GM12878 (cell line): ENCODE results near the gene TGM2. TPM values are rescaled to one million over a fixed set of nuclear protein-coding genes. Genes with fewer than 3 reads are reported as not detected.

ENCODE experiments used
- ATAC-seq: fragments of 200-7000 bp; cut with Tn5 transposase; 3 replicates; pipeline ENCODE4 v1.9.1; 2020; ENCODE audit warnings: mild to moderate bottlenecking, moderate library complexity
- BruUV-seq: library from RNA; stranded (reverse); fragments of 400-500 nt; replicated peaks from 2 replicates; lab custom pipeline; 2021; lab: Mats Ljungman, UMichigan
- CTCF ChIA-PET: fragments of 300-600 bp; sonication (Branson Sonifier 250); formaldehyde crosslinking; extraction: SDS; loops from one replicate; lab custom pipeline; 2021; ENCODE audit warnings: inconsistent platforms; lab: Yijun Ruan, JAX
- POLR2A ChIA-PET: fragments of 350-600 bp; formaldehyde crosslinking; extraction: SDS; loops from one replicate; lab custom pipeline; 2021; ENCODE audit warnings: inconsistent platforms; lab: Charles Lee
- RAD21 ChIA-PET: fragments of 300-600 bp; sonication (Branson Sonifier 250); formaldehyde crosslinking; loops from one replicate; lab custom pipeline; 2023; ENCODE audit warnings: antibody characterized with exemption; ENCODE audit not compliant: unreplicated experiment; lab: Charles Lee
- SMC1A ChIA-PET: fragments of 300-600 bp; sonication (Branson Sonifier 250); formaldehyde crosslinking; loops from one replicate; lab custom pipeline; 2023; ENCODE audit not compliant: unreplicated experiment, uncharacterized antibody; lab: Charles Lee
- DNase-seq: peaks from one replicate; pipeline ENCODE4 v3.0.0-alpha.2; 2011; ENCODE audit warnings: low read depth, low spot score
- FAIRE-seq: peaks from 3 replicates; lab custom pipeline; 2011; peaks lifted over from hg19 to GRCh38; lab: Jason Lieb, UNC
- H2AFZ ChIP-seq: 2 replicates; pipeline ENCODE4 v1.6.0; 2011; ENCODE audit warnings: low read depth, low read length, control low read depth; ENCODE audit not compliant: control insufficient read depth
- H3K27ac ChIP-seq: 2 replicates; pipeline ENCODE4 v1.5.1; 2011; ENCODE audit warnings: control low read depth; ENCODE audit not compliant: control insufficient read depth, insufficient read depth
- H3K27me3 ChIP-seq, 2 experiments: replicated peaks in 1 of 2; 2 replicates each; pipeline versions ENCODE4 v1.6.0 to v1.6.1; 2011; ENCODE audit warnings: low read length in 1 of 2; ENCODE audit not compliant: control insufficient read depth in 2 of 2, insufficient read depth in 2 of 2
- H3K36me3 ChIP-seq, 2 experiments: 2 replicates each; pipeline ENCODE4 v1.5.1; 2011; ENCODE audit warnings: low read length in 1 of 2; ENCODE audit not compliant: control insufficient read depth in 2 of 2, insufficient read depth in 2 of 2
- H3K4me1 ChIP-seq: 2 replicates; pipeline ENCODE4 v1.6.1; 2011; ENCODE audit warnings: mild to moderate bottlenecking, low read length, moderate library complexity, mixed read lengths; ENCODE audit not compliant: control insufficient read depth, insufficient read depth
- H3K4me2 ChIP-seq: 2 replicates; pipeline ENCODE4 v1.6.0; 2011; ENCODE audit warnings: control low read depth; ENCODE audit not compliant: control insufficient read depth, insufficient read depth
- H3K4me3 ChIP-seq: fragments of 200-600 bp; sonication (generic); 2 replicates; pipeline ENCODE4 v1.5.1; 2016
- H3K79me2 ChIP-seq: 2 replicates; pipeline ENCODE4 v1.6.0; 2011; ENCODE audit warnings: low read length; ENCODE audit not compliant: control insufficient read depth, insufficient read depth
- H3K9ac ChIP-seq: 2 replicates; pipeline ENCODE4 v1.8.0; 2011; ENCODE audit warnings: low read length, control low read depth, mixed read lengths; ENCODE audit not compliant: control insufficient read depth, insufficient read depth
- H3K9me3 ChIP-seq: replicated peaks from 3 replicates; pipeline ENCODE4 v1.5.1; 2011; ENCODE audit warnings: mild to moderate bottlenecking, low read length; ENCODE audit not compliant: control insufficient read depth, insufficient read depth
- H4K20me1 ChIP-seq: 2 replicates; pipeline ENCODE4 v1.6.0; 2011; ENCODE audit not compliant: control insufficient read depth, insufficient read depth
- IRF4 ChIP-seq: IDR thresholded peaks from 2 replicates; pipeline ENCODE4 v1.6.1; 2011; ENCODE audit warnings: low read depth, low read length
- PAX5 ChIP-seq: IDR thresholded peaks from 2 replicates; pipeline ENCODE4 v1.6.1; 2011; ENCODE audit warnings: low read depth, low read length, borderline replicate concordance
- TCF12 ChIP-seq: IDR thresholded peaks from 2 replicates; pipeline ENCODE4 v1.6.1; 2011; ENCODE audit warnings: low read depth, mild to moderate bottlenecking, low read length
- ZNF217 ChIP-seq: fragments of 450-650 bp; IDR thresholded peaks from 2 replicates; pipeline ENCODE4 v1.6.1; 2017; ENCODE audit warnings: antibody characterized with exemption, mild to moderate bottlenecking
- WGBS: methylation state at CpG from one replicate; pipeline ENCODE4 v1.1.6; 2016; ENCODE audit warnings: low lambda C conversion rate; ENCODE audit not compliant: insufficient replicate concordance, insufficient coverage; ENCODE audit errors: missing lambda C conversion rate; 5-methylcytosine and 5-hydroxymethylcytosine counted together
- in situ Hi-C: fragments of 300-500 bp; cut with MboI; formaldehyde crosslinking; loops from 9 replicates; pipeline ENCODE4 v1.14.3; 2018; ENCODE audit warnings: mixed read lengths
- intact Hi-C: fragments of 100-400 bp; cut with micrococcal nuclease; formaldehyde crosslinking; loops from one replicate; pipeline ENCODE4 v1.14.2; 2022; ENCODE audit not compliant: unreplicated experiment
- polyA plus RNA-seq, 11 experiments: library from polyadenylated mRNA; depleted of rRNA in 4 of 11; unstranded in 6 of 11; stranded (reverse) in 5 of 11; fragments of >200 nt; fragmentation: Nextera tagmentation in 4 of 11; fragmentation: Illumina TruSeq in 1 of 11; extraction: Ambion mirVana in 4 of 11; extraction: Trizol in 1 of 11; gene quantifications; 1 replicate in 1 of 11; 2 replicates in 10 of 11; pipeline versions ENCODE4 v1.2.1 to v1.2.3, GENCODE V29; 2011 to 2016; ENCODE audit warnings: inconsistent platforms in 2 of 11, missing spikeins in 2 of 11, low read depth in 1 of 11
- total RNA-seq, 4 experiments: library from RNA; depleted of rRNA in 3 of 4; stranded (reverse); fragments of >200 nt in 3 of 4; fragmentation: Illumina TruSeq in 1 of 4; extraction: Trizol in 1 of 4; gene quantifications; 2 replicates each; pipeline versions ENCODE4 v1.2.1 to v1.2.3, GENCODE V29; 2013 to 2021

The TGM2 gene
- total and polyA plus RNA-seq, 10 of the 15 experiments (the other 5 are each of a cell fraction or from before 2014, with no cell fraction given) = 0.11 to 1.9 (median 0.51) TPM

DNA sequence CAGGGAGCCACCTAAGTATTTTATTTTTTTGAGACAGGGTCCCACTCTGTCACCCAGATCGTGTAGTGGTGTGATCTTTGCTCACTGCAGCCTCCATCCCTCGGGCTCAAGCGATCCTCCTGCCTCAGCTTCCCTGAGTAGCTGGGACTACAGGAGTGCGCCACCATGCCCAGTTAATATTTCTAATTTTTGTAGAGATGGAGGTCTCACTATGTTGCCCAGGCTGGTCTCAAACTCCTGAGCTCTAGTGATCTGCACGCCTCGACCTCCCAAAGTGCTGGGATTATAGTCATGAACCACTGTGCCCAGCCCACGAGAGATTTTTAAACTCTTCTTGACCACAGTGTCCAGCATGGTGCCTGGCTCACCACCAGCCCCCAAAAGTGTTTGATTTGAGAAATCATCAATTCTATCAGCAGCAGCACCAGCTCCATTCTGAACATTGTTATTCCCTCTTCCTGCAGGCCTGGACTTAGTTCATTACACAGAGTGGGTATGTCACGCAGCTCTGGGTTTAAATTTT lies 2.3 kb upstream of the TGM2 start:
- ChIA-PET SMC1A (interaction anchor here (1.1 to 10.1 kb wide), 6 partner anchors 15 to 107 kb away, joined by 3 to 117 read pairs (median 6); no protein-coding TSS in a partner anchor), POLR2A (interaction anchor here (0.5 to 1.2 kb wide), 3 partner anchors 57 to 94 kb away, joined by 3 to 4 read pairs (median 3); no protein-coding TSS in a partner anchor), RAD21 (interaction anchor here (0.8 to 5.2 kb wide), 4 partner anchors 75 to 112 kb away, joined by 3 to 39 read pairs (median 8); no protein-coding TSS in a partner anchor), CTCF (interaction anchor here (0.6 to 4.2 kb wide), 14 partner anchors 14 to 270 kb away, joined by 3 to 44 read pairs (median 6); no protein-coding TSS in a partner anchor)
- no peak overlapping the region for H3K4me3 ChIP-seq
- H4K20me1 ChIP-seq = no peaks in the 10 kb centered on the region
- H3K4me1 ChIP-seq = peaks cover 17% of the 10 kb centered on the region
- H3K79me2 ChIP-seq = no peaks in the 10 kb centered on the region
- no TSS peak for BruUV-seq
- H3K36me3 ChIP-seq = no peaks in the 10 kb centered on the region
- ATAC-seq (no peak), DNase-seq (no peak)
- no peak overlapping the region for H3K4me2 ChIP-seq
- no peaks in the 10 kb centered on the region for H3K9me3 ChIP-seq
- 84% methylated on average over 8 of the region's 8 CpGs for WGBS
- no peaks in the 10 kb centered on the region for H3K27me3 ChIP-seq
- H2AFZ ChIP-seq = no peak overlapping the region
- in situ Hi-C loops = loop anchor here (25.0 kb wide), 1 partner anchor 105 kb away; no protein-coding TSS in a partner anchor
- H3K9ac ChIP-seq = no peak overlapping the region
- no peak overlapping the region for H3K27ac ChIP-seq
- TF ChIP-seq PAX5 (no peak), TCF12 (no peak)
- TF ChIP-seq, all 136 proteins: peak for 0
- FAIRE-seq = no peak
- intact Hi-C loops = loop anchor here (5.0 kb wide), 2 partner anchors 55 to 605 kb away; no protein-coding TSS in a partner anchor

DNA sequence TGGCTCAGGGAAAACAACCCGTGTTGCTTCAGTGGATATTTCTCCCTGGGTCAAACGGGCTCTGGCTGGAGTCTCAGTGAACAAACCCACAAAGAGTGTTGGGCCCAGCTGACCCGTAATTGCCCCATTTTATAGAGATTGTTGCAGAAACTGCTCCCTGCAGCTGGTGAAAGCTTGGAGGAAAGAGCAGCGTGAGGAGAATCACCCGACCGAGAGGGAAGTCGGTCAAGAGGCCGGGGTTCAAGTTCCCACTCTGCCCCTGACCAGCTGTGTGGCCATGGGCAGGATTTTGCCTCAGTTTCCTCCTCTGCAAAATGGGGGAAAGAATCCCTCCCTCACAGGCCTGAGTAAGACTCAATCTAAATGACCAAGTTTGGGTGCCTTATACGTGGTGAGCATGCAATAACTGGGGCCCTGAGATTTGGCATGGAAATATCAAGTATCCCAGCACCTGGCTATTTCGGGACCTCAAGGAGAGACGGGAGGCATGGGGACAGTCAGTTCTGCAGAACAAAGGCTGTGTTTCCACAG lies 1.7 kb upstream of the TGM2 start:
- SMC1A ChIA-PET = interaction anchor here (0.7 to 10.1 kb wide), 11 partner anchors 14 to 249 kb away, joined by 3 to 117 read pairs (median 5); no protein-coding TSS in a partner anchor

More for the DNA sequence above, 1.7 kb upstream of the TGM2 start:
- H2AFZ ChIP-seq = no peak overlapping the region
- TF ChIP-seq ZNF217 = no peak
- TF ChIP-seq IRF4 = no peak
- CTCF ChIA-PET = interaction anchor here (0.7 to 4.2 kb wide), 15 partner anchors 15 to 568 kb away, joined by 3 to 44 read pairs (median 6); no protein-coding TSS in a partner anchor
- peaks cover 17% of the 10 kb centered on the region for H3K4me1 ChIP-seq
- RAD21 ChIA-PET = interaction anchor here (0.8 to 5.2 kb wide), 6 partner anchors 15 to 108 kb away, joined by 3 to 39 read pairs (median 6); no protein-coding TSS in a partner anchor
- no peaks in the 10 kb centered on the region for H3K27me3 ChIP-seq
- ATAC-seq = no peak
- no peaks in the 10 kb centered on the region for H3K9me3 ChIP-seq
- H3K36me3 ChIP-seq = no peaks in the 10 kb centered on the region
- no peak overlapping the region for H3K4me3 ChIP-seq
- intact Hi-C loops = loop anchor here (5.0 kb wide), 2 partner anchors 56 to 604 kb away; no protein-coding TSS in a partner anchor
- BruUV-seq = no TSS peak
- H4K20me1 ChIP-seq = no peaks in the 10 kb centered on the region
- H3K9ac ChIP-seq = no peak overlapping the region
- no peak overlapping the region for H3K4me2 ChIP-seq
- DNase-seq = no peak
- no peak for FAIRE-seq
- no peak overlapping the region for H3K27ac ChIP-seq
- in situ Hi-C loops = loop anchor here (25.0 kb wide), 1 partner anchor 104 kb away; no protein-coding TSS in a partner anchor
- H3K79me2 ChIP-seq = no peaks in the 10 kb centered on the region
- 53% methylated on average over 11 of the region's 11 CpGs for WGBS
- POLR2A ChIA-PET = interaction anchor here (1.2 kb wide), 1 partner anchor 93 kb away, joined by 3 read pairs; no protein-coding TSS in a partner anchor
